Measurements from ENCODE around the gene HLA-DQB2. TPM values are rescaled to one million over a fixed set of nuclear protein-coding genes. Genes with fewer than 3 reads are reported as not detected.
"Not testable (repeated sequence)": the region's sequence is repeated elsewhere in the genome, so short reads cannot be mapped to it uniquely, and the experiment has no call there.

HLA-DQB2 gene
- total RNA-seq, 1 experiment from 2014 or later: 0.42 TPM

DNA sequence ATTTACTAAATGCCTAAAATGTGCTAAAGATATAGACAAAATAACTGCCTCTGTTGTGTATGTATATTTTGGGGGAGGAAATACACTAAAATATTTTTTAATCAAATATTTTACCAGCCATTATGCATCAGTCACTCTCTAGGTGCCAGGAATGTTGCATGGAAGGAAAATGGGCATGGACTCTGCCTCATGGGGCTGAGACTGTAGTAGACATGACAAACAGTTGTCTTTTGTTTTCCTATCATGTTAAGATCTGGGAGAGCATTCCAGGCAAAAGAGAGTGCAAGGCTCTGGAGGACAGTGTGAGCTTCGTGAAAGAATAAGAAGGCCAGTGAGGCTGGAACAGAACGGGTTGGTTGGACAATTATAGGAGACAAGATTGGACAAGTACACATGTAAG lies 27.0 kb upstream of the HLA-DQB2 start:
- DNase-seq (ENCODE audit: low spot score) (no peak), ATAC-seq (no peak)
- ChIA-PET CTCF (no interaction called here), POLR2A (no interaction called here)
- no peak overlapping the region for H3K27ac Mint-ChIP-seq
- no peaks in the 10 kb centered on the region for H3K9me3 Mint-ChIP-seq
- TF ChIP-seq JUN (CRISPR knock-in tag; IDR thresholded peaks at IDR 0.05) (no peak), ZNF138 (CRISPR knock-in tag; conservative IDR thresholded peaks at IDR 0.05) (no peak), ZNF396 (CRISPR knock-in tag; IDR thresholded peaks at IDR 0.05; ENCODE audit: borderline replicate concordance) (no peak), ESRRA (CRISPR knock-in tag; IDR thresholded peaks at IDR 0.05; ENCODE audit: borderline replicate concordance) (no peak), MYBL2 (CRISPR knock-in tag; IDR thresholded peaks at IDR 0.05) (no peak), SP1 (CRISPR knock-in tag; conservative IDR thresholded peaks at IDR 0.05) (no peak), FOXK1 (CRISPR knock-in tag; IDR thresholded peaks at IDR 0.05) (no peak), ZNF416 (CRISPR knock-in tag; IDR thresholded peaks at IDR 0.05) (no peak)
- TF ChIP-seq, protein P1, sequence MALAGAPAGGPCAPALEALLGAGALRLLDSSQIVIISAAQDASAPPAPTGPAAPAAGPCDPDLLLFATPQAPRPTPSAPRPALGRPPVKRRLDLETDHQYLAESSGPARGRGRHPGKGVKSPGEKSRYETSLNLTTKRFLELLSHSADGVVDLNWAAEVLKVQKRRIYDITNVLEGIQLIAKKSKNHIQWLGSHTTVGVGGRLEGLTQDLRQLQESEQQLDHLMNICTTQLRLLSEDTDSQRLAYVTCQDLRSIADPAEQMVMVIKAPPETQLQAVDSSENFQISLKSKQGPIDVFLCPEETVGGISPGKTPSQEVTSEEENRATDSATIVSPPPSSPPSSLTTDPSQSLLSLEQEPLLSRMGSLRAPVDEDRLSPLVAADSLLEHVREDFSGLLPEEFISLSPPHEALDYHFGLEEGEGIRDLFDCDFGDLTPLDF (CRISPR knock-in tag; IDR thresholded peaks at IDR 0.05): no peak
- TF ChIP-seq, protein P2, sequence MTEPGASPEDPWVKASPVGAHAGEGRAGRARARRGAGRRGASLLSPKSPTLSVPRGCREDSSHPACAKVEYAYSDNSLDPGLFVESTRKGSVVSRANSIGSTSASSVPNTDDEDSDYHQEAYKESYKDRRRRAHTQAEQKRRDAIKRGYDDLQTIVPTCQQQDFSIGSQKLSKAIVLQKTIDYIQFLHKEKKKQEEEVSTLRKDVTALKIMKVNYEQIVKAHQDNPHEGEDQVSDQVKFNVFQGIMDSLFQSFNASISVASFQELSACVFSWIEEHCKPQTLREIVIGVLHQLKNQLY (CRISPR knock-in tag; IDR thresholded peaks at IDR 0.05): no peak
- TF ChIP-seq, protein P3, sequence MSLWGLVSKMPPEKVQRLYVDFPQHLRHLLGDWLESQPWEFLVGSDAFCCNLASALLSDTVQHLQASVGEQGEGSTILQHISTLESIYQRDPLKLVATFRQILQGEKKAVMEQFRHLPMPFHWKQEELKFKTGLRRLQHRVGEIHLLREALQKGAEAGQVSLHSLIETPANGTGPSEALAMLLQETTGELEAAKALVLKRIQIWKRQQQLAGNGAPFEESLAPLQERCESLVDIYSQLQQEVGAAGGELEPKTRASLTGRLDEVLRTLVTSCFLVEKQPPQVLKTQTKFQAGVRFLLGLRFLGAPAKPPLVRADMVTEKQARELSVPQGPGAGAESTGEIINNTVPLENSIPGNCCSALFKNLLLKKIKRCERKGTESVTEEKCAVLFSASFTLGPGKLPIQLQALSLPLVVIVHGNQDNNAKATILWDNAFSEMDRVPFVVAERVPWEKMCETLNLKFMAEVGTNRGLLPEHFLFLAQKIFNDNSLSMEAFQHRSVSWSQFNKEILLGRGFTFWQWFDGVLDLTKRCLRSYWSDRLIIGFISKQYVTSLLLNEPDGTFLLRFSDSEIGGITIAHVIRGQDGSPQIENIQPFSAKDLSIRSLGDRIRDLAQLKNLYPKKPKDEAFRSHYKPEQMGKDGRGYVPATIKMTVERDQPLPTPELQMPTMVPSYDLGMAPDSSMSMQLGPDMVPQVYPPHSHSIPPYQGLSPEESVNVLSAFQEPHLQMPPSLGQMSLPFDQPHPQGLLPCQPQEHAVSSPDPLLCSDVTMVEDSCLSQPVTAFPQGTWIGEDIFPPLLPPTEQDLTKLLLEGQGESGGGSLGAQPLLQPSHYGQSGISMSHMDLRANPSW (CRISPR knock-in tag; conservative IDR thresholded peaks at IDR 0.05; ENCODE audit: low read depth): no peak
- TF ChIP-seq, protein P4, sequence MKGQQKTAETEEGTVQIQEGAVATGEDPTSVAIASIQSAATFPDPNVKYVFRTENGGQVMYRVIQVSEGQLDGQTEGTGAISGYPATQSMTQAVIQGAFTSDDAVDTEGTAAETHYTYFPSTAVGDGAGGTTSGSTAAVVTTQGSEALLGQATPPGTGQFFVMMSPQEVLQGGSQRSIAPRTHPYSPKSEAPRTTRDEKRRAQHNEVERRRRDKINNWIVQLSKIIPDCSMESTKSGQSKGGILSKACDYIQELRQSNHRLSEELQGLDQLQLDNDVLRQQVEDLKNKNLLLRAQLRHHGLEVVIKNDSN (CRISPR knock-in tag; IDR thresholded peaks at IDR 0.05): no peak
- TF ChIP-seq, protein P5, sequence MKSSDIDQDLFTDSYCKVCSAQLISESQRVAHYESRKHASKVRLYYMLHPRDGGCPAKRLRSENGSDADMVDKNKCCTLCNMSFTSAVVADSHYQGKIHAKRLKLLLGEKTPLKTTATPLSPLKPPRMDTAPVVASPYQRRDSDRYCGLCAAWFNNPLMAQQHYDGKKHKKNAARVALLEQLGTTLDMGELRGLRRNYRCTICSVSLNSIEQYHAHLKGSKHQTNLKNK (CRISPR knock-in tag; IDR thresholded peaks at IDR 0.05): no peak
- H3K36me3 Mint-ChIP-seq: no peaks in the 10 kb centered on the region
- peaks cover 10% of the 10 kb centered on the region for H3K27me3 Mint-ChIP-seq (ENCODE audit: low read depth)
- peaks cover 7% of the 10 kb centered on the region for H3K4me1 Mint-ChIP-seq
- no peak overlapping the region for H3K4me3 Mint-ChIP-seq

DNA sequence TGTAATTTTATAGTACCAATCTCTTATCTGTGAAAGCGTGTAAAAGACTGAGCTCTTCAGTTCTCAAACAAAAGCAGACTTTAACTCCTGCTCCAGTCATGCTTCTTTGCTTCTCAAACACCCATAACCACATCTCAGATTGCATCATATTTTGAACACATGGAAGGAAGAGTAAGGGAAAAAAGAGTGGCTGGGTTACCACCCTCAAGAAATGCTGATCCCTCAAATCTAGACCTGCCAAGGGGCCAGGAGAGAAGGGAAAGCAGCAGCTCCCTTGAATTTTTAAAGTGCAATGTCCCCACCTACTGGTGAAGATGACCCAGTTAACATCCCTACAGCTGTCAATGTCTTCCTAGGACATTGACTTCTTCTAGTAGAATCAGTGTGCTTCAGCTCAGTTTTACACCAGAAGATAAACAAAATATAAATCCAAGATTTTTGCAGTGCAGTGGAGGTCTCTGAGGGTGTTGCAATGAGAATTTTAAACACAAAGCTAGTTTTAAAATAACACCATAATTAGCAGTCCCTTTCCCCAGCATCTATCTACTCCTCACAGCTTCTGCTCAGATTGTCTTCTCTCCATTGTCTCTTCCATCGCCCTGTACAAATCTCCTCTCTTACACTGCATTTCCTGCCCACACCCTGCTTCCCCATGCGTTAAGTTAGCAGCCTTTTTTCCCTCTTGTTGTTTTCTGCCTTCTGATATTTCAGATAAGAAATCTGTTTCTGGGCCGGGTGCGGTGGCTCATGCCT lies 22.6 kb upstream of the HLA-DQB2 start:
- DNase-seq (ENCODE audit: low spot score): peak; percentile 42
- Mint-ChIP-seq H3K36me3 (no peaks in the 10 kb centered on the region), H3K4me1 (no peaks in the 10 kb centered on the region), H3K4me3 (no peak overlapping the region), H3K27ac (no peak overlapping the region), H3K27me3 (ENCODE audit: low read depth) (peaks cover 4% of the 10 kb centered on the region; the same call in 1 of the 2 replicates), H3K9me3 (peaks cover 13% of the 10 kb centered on the region)
- ATAC-seq: peak; percentile 91
- no peak for TF ChIP-seq ZNF138 (CRISPR knock-in tag; conservative IDR thresholded peaks at IDR 0.05)
- TF ChIP-seq, protein P6, sequence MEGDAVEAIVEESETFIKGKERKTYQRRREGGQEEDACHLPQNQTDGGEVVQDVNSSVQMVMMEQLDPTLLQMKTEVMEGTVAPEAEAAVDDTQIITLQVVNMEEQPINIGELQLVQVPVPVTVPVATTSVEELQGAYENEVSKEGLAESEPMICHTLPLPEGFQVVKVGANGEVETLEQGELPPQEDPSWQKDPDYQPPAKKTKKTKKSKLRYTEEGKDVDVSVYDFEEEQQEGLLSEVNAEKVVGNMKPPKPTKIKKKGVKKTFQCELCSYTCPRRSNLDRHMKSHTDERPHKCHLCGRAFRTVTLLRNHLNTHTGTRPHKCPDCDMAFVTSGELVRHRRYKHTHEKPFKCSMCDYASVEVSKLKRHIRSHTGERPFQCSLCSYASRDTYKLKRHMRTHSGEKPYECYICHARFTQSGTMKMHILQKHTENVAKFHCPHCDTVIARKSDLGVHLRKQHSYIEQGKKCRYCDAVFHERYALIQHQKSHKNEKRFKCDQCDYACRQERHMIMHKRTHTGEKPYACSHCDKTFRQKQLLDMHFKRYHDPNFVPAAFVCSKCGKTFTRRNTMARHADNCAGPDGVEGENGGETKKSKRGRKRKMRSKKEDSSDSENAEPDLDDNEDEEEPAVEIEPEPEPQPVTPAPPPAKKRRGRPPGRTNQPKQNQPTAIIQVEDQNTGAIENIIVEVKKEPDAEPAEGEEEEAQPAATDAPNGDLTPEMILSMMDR (IDR thresholded peaks at IDR 0.05): peak; percentile 58
- ChIA-PET POLR2A (no interaction called here), CTCF (interaction anchor here (0.5 to 1.8 kb wide), 24 partner anchors 9 to 541 kb away, joined by 3 to 18 read pairs (median 4); partner anchors contain the start of genes HLA-DRA, TAP1 and TAP2)

DNA sequence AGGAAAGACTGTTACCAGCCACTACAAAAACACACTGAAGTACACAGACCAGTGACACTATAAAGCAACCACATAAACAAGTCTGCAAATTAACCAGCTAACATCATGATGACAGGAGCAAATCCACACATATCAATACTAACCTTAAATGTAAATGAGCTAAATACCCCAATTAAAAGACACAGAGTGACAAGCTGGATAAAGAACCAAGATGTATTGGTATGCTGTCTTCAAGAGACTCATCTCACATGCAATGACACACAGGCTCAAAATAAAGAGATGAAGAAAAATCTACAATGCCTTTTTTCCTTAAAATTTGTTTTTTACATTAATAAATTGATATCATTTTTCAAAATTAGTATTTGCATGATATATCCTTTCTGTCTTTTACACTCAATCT lies 19.6 kb upstream of the HLA-DQB2 start:
- H3K9me3 Mint-ChIP-seq: peaks cover 31% of the 10 kb centered on the region
- POLR2A ChIA-PET; CTCF ChIA-PET; ATAC-seq; H3K4me1 Mint-ChIP-seq; H3K36me3 Mint-ChIP-seq; H3K27ac Mint-ChIP-seq; H3K27me3 Mint-ChIP-seq (ENCODE audit: low read depth); H3K4me3 Mint-ChIP-seq; DNase-seq (ENCODE audit: low spot score): not testable (repeated sequence)
